Gastroesophageal sphincter (tissue), 3 donors: ENCODE measurements around the gene HBA2.
"Not testable (repeated sequence)": the region's sequence is repeated elsewhere in the genome, so short reads cannot be mapped to it uniquely, and the experiment has no call there.

ENCODE experiments used
- CTCF ChIP-seq, 4 experiments: fragments of 200-600 bp in 2 of 4; fragments of 450-650 bp in 2 of 4; sonication (generic) in 1 of 4; IDR thresholded peaks; one replicate each; pipeline ENCODE4 v1.5.1; 2017 to 2019; ENCODE audit warnings: antibody characterized with exemption in 4 of 4, mild to moderate bottlenecking in 2 of 4, moderate library complexity in 2 of 4
- EP300 ChIP-seq: sonication (generic); formaldehyde crosslinking; IDR thresholded peaks from one replicate; pipeline ENCODE4 v1.6.1; 2017; ENCODE audit warnings: antibody characterized with exemption, mild to moderate bottlenecking
- POLR2A ChIP-seq, 2 donors: fragments of 450-650 bp; IDR thresholded peaks; one replicate each; pipeline ENCODE4 v1.6.1; 2017; ENCODE audit warnings: antibody characterized with exemption in 2 of 2, mild to moderate bottlenecking in 2 of 2, moderate library complexity in 1 of 2
- POLR2AphosphoS5 ChIP-seq: sonication (generic); formaldehyde crosslinking; IDR thresholded peaks from one replicate; pipeline ENCODE4 v1.6.1; 2017; ENCODE audit warnings: antibody characterized with exemption

- not testable (repeated sequence) for TF ChIP-seq CTCF (IDR thresholded peaks at IDR 0.05); EP300; POLR2A (IDR thresholded peaks at IDR 0.05); POLR2AphosphoS5
Observed at GRCh38 chr16:164134-164823, 8.4 kb upstream of the HBA2 start.
